CD4-positive, alpha-beta T cell (primary cell): ENCODE results near the gene TMSB4X. TPM values are rescaled to one million over a fixed set of nuclear protein-coding genes. Genes with fewer than 3 reads are reported as not detected.

Source experiments
- ATAC-seq: fragments of 200-7000 bp; cut with Tn5 transposase; one replicate; pipeline ENCODE4 v1.10.0; 2022; ENCODE audit warnings: mild to moderate bottlenecking; ENCODE audit not compliant: poor library complexity
- CTCF ChIA-PET: fragments of 350-600 bp; sonication (Branson Sonifier 250); formaldehyde crosslinking; loops from one replicate; lab custom pipeline; 2021; ENCODE audit warnings: antibody characterized with exemption, inconsistent platforms; lab: Charles Lee
- POLR2A ChIA-PET: fragments of 350-600 bp; sonication (Branson Sonifier 250); formaldehyde crosslinking; loops from one replicate; lab custom pipeline; 2021; ENCODE audit warnings: antibody characterized with exemption, inconsistent platforms; lab: Charles Lee
- DNase-seq, 14 experiments: peaks; one replicate each; pipeline ENCODE4 v3.0.0-alpha.2; 2013 to 2020; ENCODE audit warnings: mixed read lengths in 2 of 14
- H3K27ac ChIP-seq, 2 donors: one replicate each; pipeline versions ENCODE4 v1.5.1 to v1.7.0; 2013; ENCODE audit warnings: low read length in 2 of 2, low read depth in 1 of 2, mild to moderate bottlenecking in 1 of 2
- H3K27me3 ChIP-seq, 2 experiments: 1 replicate in 1 of 2; 2 replicates in 1 of 2; pipeline versions ENCODE4 v1.6.1 to v1.7.0; 2013; ENCODE audit warnings: low read length in 2 of 2, control low read depth in 1 of 2, mild to moderate bottlenecking in 1 of 2, moderate library complexity in 1 of 2; ENCODE audit not compliant: insufficient read depth in 2 of 2, control insufficient read depth in 1 of 2
- H3K36me3 ChIP-seq: one replicate; pipeline ENCODE4 v1.6.1; 2013; ENCODE audit warnings: low read length, control low read depth; ENCODE audit not compliant: insufficient read depth
- H3K4me1 ChIP-seq: one replicate; pipeline ENCODE4 v1.6.1; 2013; ENCODE audit warnings: low read length, control low read depth; ENCODE audit not compliant: insufficient read depth
- H3K4me3 ChIP-seq: one replicate; pipeline ENCODE4 v1.5.1; 2013; ENCODE audit warnings: mild to moderate bottlenecking, low read length, moderate library complexity
- H3K9me3 ChIP-seq, 2 experiments: 1 replicate in 1 of 2; 2 replicates in 1 of 2; pipeline versions ENCODE4 v1.6.1 to v1.7.0; 2013; ENCODE audit warnings: low read length in 2 of 2, mild to moderate bottlenecking in 2 of 2, control low read depth in 1 of 2, moderate library complexity in 1 of 2; ENCODE audit not compliant: control insufficient read depth in 1 of 2, insufficient read depth in 1 of 2
- H3K27ac Mint-ChIP-seq: one replicate; pipeline ENCODE4 v1.8.0; 2020; ENCODE audit warnings: mixed read lengths
- H3K27me3 Mint-ChIP-seq: one replicate; pipeline ENCODE4 v1.8.0; 2021; ENCODE audit warnings: mixed read lengths
- H3K36me3 Mint-ChIP-seq: one replicate; pipeline ENCODE4 v1.8.0; 2021; ENCODE audit warnings: low read depth, mixed read lengths
- H3K4me1 Mint-ChIP-seq: one replicate; pipeline ENCODE4 v1.8.0; 2021; ENCODE audit warnings: low read depth, mixed read lengths
- H3K4me3 Mint-ChIP-seq: one replicate; pipeline ENCODE4 v1.8.0; 2020; ENCODE audit warnings: mild to moderate bottlenecking, mixed read lengths
- H3K9me3 Mint-ChIP-seq: one replicate; pipeline ENCODE4 v1.8.0; 2020; ENCODE audit warnings: mixed read lengths
- CTCF ChIP-seq: fragments of 200-600 bp; IDR thresholded peaks from one replicate; pipeline ENCODE4 v1.8.0; 2022; ENCODE audit warnings: antibody characterized with exemption, mild to moderate bottlenecking
- intact Hi-C, 2 experiments: fragments of 100-400 bp; cut with DNase I in 1 of 2; cut with micrococcal nuclease in 1 of 2; formaldehyde crosslinking; loops; one replicate each; pipeline versions ENCODE4 v1.15.1 to v1.9.0; 2023 to 2025; cut with DNase I, micrococcal nuclease
- total RNA-seq, 174 experiments: library from RNA in 2 of 174; stranded (reverse) in 2 of 174; gene quantifications; one replicate each; pipeline ENCODE4 v1.2.3 and lab custom pipeline; 2021 to 2026

The TMSB4X gene
- total RNA-seq, 2 experiments from 2014 or later, result 2,621 to 2,738 TPM

- POLR2A ChIA-PET, result interaction anchor here (0.6 to 5.5 kb wide), 23 partner anchors 9 to 78 kb away, joined by 3 to 55 read pairs (median 7); partner anchors contain the start of gene TMSB4X
- intact Hi-C loops, result loop anchor here (5.0 kb wide), 2 partner anchors 34 to 36 kb away; partner anchors contain the start of gene TMSB4X (in 1 of the 2)
- Histone ChIP-seq H3K9me3 (no peaks in the 10 kb centered on the region), H3K4me3 (peak overlapping the region; percentile 9), H3K27ac (peak overlapping the region; percentile 63 to 66), H3K36me3 (no peaks in the 10 kb centered on the region), H3K4me1 (peaks cover 45% of the 10 kb centered on the region), H3K27me3 (no peaks in the 10 kb centered on the region)
- H3K9me3 Mint-ChIP-seq, result no peaks in the 10 kb centered on the region
- no peaks in the 10 kb centered on the region for H3K27me3 Mint-ChIP-seq
- peaks cover 76% of the 10 kb centered on the region for H3K4me1 Mint-ChIP-seq
- H3K4me3 Mint-ChIP-seq, result peak overlapping the region; percentile 68
- ATAC-seq, result peak; percentile 84
- CTCF ChIA-PET, result interaction anchor here (0.8 to 1.6 kb wide), 4 partner anchors 11 to 78 kb away, joined by 3 to 9 read pairs (median 5); no protein-coding TSS in a partner anchor
- peak in 7 of 14 experiments; percentile 8 to 66 (median 43) for DNase-seq
- no peak for TF ChIP-seq CTCF
- H3K36me3 Mint-ChIP-seq, result no peaks in the 10 kb centered on the region
- peak overlapping the region; percentile 88 for H3K27ac Mint-ChIP-seq
These were observed 38.6 kb downstream of the TMSB4X start for GRCh38 chrX:13013363-13014110.

- DNase-seq (no peak), ATAC-seq (no peak)
- Mint-ChIP-seq H3K36me3 (no peaks in the 10 kb centered on the region), H3K4me1 (peaks cover 72% of the 10 kb centered on the region), H3K27ac (peak overlapping the region; percentile 88), H3K27me3 (no peaks in the 10 kb centered on the region), H3K4me3 (peak overlapping the region; percentile 68), H3K9me3 (no peaks in the 10 kb centered on the region)
- Histone ChIP-seq H3K36me3 (no peaks in the 10 kb centered on the region), H3K4me3 (no peak overlapping the region), H3K27ac (peak overlapping the region; percentile 63 to 66), H3K4me1 (peaks cover 40% of the 10 kb centered on the region), H3K9me3 (no peaks in the 10 kb centered on the region), H3K27me3 (no peaks in the 10 kb centered on the region)
- no peak for TF ChIP-seq CTCF
- intact Hi-C loops, result loop anchor here (5.0 kb wide), 3 partner anchors 32 to 37 kb away; partner anchors contain the start of gene TMSB4X (in 1 of the 2)
- ChIA-PET CTCF (interaction anchor here (1.0 to 1.6 kb wide), 4 partner anchors 12 to 77 kb away, joined by 3 to 9 read pairs (median 4); no protein-coding TSS in a partner anchor), POLR2A (interaction anchor here (0.6 to 5.5 kb wide), 25 partner anchors 8 to 77 kb away, joined by 3 to 55 read pairs (median 7); partner anchors contain the start of gene TMSB4X)
These were observed 39.5 kb downstream of the TMSB4X start for GRCh38 chrX:13014111-13015096.
